GM12892 (cell line): Measurements from ENCODE around the gene PLPPR4.

ENCODE experiments used
- POLR2A ChIP-seq: IDR thresholded peaks from 2 replicates; pipeline ENCODE4 v1.6.1; 2011; ENCODE audit warnings: low read depth, low read length, control low read depth
- POLR2AphosphoS5 ChIP-seq: IDR thresholded peaks from 2 replicates; pipeline ENCODE4 v1.6.1; 2011; ENCODE audit warnings: low read depth, low read length, control low read depth
- TAF1 ChIP-seq: IDR thresholded peaks from 2 replicates; pipeline ENCODE4 v1.6.1; 2011; ENCODE audit warnings: low read depth, mild to moderate bottlenecking, control low read depth, low read length, borderline replicate concordance

- TF ChIP-seq POLR2AphosphoS5 (no peak), POLR2A (no peak), TAF1 (no peak)
Observed at GRCh38 chr1:99218572-99218971, 45.7 kb upstream of the PLPPR4 start.
